Prostate gland (tissue), 2 donors: ENCODE data around the gene CST7. TPM values are rescaled to one million over a fixed set of nuclear protein-coding genes. Genes with fewer than 3 reads are reported as not detected.

Experiments
- DNase-seq: peaks from one replicate; pipeline ENCODE4 v3.0.0-alpha.2; 2019; ENCODE audit warnings: low spot score
- H3K27ac ChIP-seq, 2 donors: fragments of 200-600 bp; sonication (generic); 2 replicates each; pipeline ENCODE4 v1.5.1; 2017 to 2019
- H3K27me3 ChIP-seq: fragments of 200-600 bp; sonication (generic); replicated peaks from 2 replicates; pipeline ENCODE4 v1.5.1; 2019; ENCODE audit not compliant: insufficient read depth
- H3K36me3 ChIP-seq, 2 donors: fragments of 200-600 bp; sonication (generic); 1 replicate in 1 of 2; 2 replicates in 1 of 2; pipeline versions ENCODE4 v1.5.1 to v1.8.1; 2017 to 2019
- H3K4me1 ChIP-seq: fragments of 200-600 bp; sonication (generic); replicated peaks from 2 replicates; pipeline ENCODE4 v1.5.1; 2019
- H3K4me3 ChIP-seq, 2 donors: fragments of 200-600 bp; sonication (generic); 2 replicates each; pipeline ENCODE4 v1.5.1; 2017 to 2019
- H3K9me3 ChIP-seq: fragments of 200-600 bp; sonication (generic); 2 replicates; pipeline ENCODE4 v1.5.1; 2017
- POLR2A ChIP-seq: fragments of 450-650 bp; IDR thresholded peaks from one replicate; pipeline ENCODE4 v1.6.1; 2016; ENCODE audit warnings: antibody characterized with exemption, mild to moderate bottlenecking
- POLR2AphosphoS5 ChIP-seq: sonication (generic); formaldehyde crosslinking; IDR thresholded peaks from one replicate; pipeline ENCODE4 v1.6.1; 2017; ENCODE audit warnings: antibody characterized with exemption
- WGBS: methylation state at CpG from one replicate; pipeline ENCODE4 v1.1.5; 2018; 5-methylcytosine and 5-hydroxymethylcytosine counted together
- intact Hi-C: fragments of 100-400 bp; cut with DNase I; formaldehyde crosslinking; loops from one replicate; pipeline ENCODE4 v1.14.2; 2022
- total RNA-seq, 2 donors: library from RNA; depleted of rRNA; stranded (reverse); fragments of >200 nt; gene quantifications; one replicate each; pipeline ENCODE4 v1.1.0, GENCODE V29; 2016
- TF ChIP-seq, protein P1 (sequence below), 4 experiments: fragments of 200-600 bp in 2 of 4; fragments of 450-650 bp in 2 of 4; sonication (generic) in 2 of 4; IDR thresholded peaks; 1 replicate in 3 of 4; 2 replicates in 1 of 4; pipeline ENCODE4 v1.5.1; 2016 to 2019; ENCODE audit warnings: antibody characterized with exemption in 4 of 4, mild to moderate bottlenecking in 2 of 4, moderate library complexity in 2 of 4

CST7 gene
- total RNA-seq, 2 donors from 2014 or later: 1.2 to 3.6 TPM

DNA sequence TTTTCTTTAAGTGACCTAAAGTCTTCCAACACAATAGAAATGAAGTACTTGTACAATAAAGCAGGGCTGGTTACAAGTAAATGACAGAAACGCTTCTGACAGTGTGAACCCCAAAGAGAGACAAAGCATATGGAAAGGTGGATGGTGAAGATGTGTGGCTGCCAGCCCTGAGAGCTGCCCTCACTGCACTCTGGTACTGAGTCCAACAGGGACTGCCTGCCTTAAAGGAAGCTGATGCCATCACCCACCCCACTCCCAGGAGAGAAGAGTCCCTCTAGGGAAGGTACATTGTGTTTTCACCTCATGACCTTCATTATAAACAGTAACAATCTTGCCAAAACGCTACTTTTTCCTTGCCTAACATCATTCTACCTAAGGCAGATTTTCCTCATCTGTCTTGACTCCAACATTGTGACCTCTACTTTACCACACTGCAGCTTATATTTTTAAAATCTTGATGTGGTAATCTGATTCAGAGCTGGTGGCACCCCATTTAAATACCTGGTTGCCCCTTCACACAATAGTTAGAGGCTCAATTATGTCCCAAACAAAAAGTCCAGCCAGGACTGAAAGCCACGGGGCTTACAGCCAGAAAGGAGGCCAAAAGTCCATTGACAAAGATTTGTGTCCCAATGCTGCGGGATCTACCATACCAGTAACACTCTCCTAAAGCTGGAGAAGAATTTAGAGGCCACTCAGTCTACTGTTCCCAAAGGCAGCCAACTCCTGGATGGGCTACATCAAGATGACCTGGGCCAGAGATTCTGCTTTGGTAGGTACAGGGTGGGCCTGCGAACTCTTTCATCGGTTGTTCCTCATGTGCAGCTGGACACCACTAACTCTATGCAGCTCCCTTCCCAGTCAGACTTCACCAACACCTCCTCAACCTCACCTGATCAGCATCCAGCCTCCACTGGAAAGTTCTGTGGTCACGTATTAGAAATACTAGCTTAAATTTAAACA is 39.1 kb downstream of the CST7 start:
- Histone ChIP-seq H3K27me3 (no peaks in the 10 kb centered on the region), H3K4me1 (peaks cover 2% of the 10 kb centered on the region), H3K9me3 (no peaks in the 10 kb centered on the region), H3K27ac (no peak overlapping the region), H3K4me3 (no peak overlapping the region), H3K36me3 (no peaks in the 10 kb centered on the region)
- TF ChIP-seq, protein P1, sequence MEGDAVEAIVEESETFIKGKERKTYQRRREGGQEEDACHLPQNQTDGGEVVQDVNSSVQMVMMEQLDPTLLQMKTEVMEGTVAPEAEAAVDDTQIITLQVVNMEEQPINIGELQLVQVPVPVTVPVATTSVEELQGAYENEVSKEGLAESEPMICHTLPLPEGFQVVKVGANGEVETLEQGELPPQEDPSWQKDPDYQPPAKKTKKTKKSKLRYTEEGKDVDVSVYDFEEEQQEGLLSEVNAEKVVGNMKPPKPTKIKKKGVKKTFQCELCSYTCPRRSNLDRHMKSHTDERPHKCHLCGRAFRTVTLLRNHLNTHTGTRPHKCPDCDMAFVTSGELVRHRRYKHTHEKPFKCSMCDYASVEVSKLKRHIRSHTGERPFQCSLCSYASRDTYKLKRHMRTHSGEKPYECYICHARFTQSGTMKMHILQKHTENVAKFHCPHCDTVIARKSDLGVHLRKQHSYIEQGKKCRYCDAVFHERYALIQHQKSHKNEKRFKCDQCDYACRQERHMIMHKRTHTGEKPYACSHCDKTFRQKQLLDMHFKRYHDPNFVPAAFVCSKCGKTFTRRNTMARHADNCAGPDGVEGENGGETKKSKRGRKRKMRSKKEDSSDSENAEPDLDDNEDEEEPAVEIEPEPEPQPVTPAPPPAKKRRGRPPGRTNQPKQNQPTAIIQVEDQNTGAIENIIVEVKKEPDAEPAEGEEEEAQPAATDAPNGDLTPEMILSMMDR (IDR thresholded peaks at IDR 0.05): no peak
- TF ChIP-seq POLR2A (no peak), POLR2AphosphoS5 (no peak)
- DNase-seq: no peak
- intact Hi-C loops: no loop called here
- WGBS: 90% methylated on average over 7 of the region's 7 CpGs

DNA sequence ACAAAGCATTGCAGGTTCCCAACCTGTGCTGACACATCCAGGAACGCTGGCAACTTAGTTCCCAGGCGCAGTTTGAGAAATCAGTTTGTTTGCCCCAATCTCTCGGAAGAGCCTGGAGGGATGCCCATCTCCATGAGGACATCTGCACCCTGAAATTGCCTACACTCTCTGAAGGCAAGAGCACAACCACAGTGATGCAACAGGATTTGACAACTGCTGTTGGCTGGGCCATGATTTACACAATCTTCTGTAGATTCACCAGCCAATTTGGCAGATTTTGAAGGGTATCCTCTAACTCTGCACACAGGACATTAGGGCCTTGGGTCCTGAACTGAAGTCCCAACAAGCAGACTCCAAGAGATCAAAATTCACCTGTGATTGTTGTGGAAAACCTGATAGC is 40.1 kb downstream of the CST7 start:
- no peak for DNase-seq
- TF ChIP-seq, protein P1 (IDR thresholded peaks at IDR 0.05): no peak
- no peak for TF ChIP-seq POLR2AphosphoS5
- no peak overlapping the region for H3K4me3 ChIP-seq
- H3K4me1 ChIP-seq: peaks cover 9% of the 10 kb centered on the region
- no peaks in the 10 kb centered on the region for H3K9me3 ChIP-seq
- H3K36me3 ChIP-seq: no peaks in the 10 kb centered on the region
- intact Hi-C loops: no loop called here
- H3K27me3 ChIP-seq: no peaks in the 10 kb centered on the region
- 88% methylated on average over 3 of the region's 3 CpGs for WGBS
- no peak overlapping the region for H3K27ac ChIP-seq

GRCh38 chr20:24990810-24991252 is 41.8 kb downstream of the CST7 start:
- Histone ChIP-seq H3K36me3 (no peaks in the 10 kb centered on the region), H3K27ac (no peak overlapping the region), H3K27me3 (no peaks in the 10 kb centered on the region), H3K9me3 (no peaks in the 10 kb centered on the region), H3K4me3 (no peak overlapping the region), H3K4me1 (peaks cover 11% of the 10 kb centered on the region)
- intact Hi-C loops: loop anchor here (5.0 to 10.0 kb wide), 5 partner anchors 206 to 1626 kb away; partner anchors contain the start of genes ENTPD6, GINS1, GZF1 and NANP
- DNase-seq: no peak
- no peak for TF ChIP-seq POLR2AphosphoS5
- TF ChIP-seq, protein P1 (IDR thresholded peaks at IDR 0.05): no peak
- TF ChIP-seq POLR2A: no peak
- WGBS: 68% methylated on average over 2 of the region's 2 CpGs

- Histone ChIP-seq H3K27ac (peak overlapping the region; percentile 85 to 90), H3K4me3 (peak overlapping the region; percentile 70 to 86), H3K27me3 (no peaks in the 10 kb centered on the region), H3K4me1 (peaks cover 11% of the 10 kb centered on the region), H3K36me3 (no peaks in the 10 kb centered on the region), H3K9me3 (no peaks in the 10 kb centered on the region)
- no peak for DNase-seq
- 1% methylated on average over 36 of the region's 36 CpGs for WGBS
- TF ChIP-seq, protein P1 (IDR thresholded peaks at IDR 0.05): no peak
- TF ChIP-seq POLR2A (no peak), POLR2AphosphoS5 (no peak)
- intact Hi-C loops: loop anchor here (5.0 to 10.0 kb wide), 5 partner anchors 205 to 1627 kb away; partner anchors contain the start of genes ENTPD6, GINS1, GZF1 and NANP
Measured at GRCh38 chr20:24991897-24992486, 42.9 kb downstream of the CST7 start.
